ENCODE results near the gene DUSP18.
"Not testable (repeated sequence)": the region's sequence is repeated elsewhere in the genome, so short reads cannot be mapped to it uniquely, and the experiment has no call there.

DUSP18 gene

DNA sequence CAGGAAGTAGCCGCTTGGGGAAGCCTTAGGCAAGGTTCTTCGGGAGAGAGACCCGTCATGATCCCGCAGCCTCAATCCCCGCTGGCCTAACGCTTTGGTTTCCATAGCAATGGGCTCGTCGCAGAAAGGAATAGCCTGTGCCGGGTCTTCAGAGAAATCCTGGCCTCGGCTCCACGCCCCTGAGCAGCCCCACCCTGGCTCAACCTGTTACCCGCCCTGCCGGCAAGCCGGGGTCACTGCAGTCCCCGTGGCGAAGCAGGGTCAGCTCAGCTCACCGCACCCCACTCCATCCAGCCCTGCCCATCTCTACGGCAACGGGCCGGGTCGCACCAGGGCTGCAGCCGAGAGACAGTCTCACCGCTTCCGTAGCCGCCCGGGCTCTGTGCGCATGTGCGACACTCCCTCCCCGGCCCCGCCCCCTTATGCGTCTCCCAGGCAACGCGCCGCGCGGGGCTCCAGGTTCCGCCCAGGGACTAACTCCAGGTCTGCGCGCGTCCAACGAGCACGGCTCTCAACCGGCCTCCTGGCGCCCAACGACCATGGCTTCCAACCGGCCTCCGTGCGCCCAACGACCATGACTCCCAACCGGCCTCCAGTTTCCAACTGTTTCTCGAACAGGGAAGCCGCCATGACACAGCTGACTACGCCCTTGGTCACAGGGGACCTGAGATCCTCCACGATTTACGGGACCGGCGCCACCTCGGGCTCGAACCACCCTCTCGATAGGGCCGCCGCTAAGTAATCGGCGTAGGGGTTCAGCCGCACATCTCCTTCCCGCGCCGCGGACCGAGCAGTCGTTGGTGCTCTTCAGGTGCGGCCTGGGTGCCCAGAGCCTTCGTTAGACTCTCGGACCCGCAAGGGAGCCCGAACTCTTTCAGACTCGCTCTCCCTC, at the start of gene DUSP18:
Gene DUSP18, minus strand, starts transcription at position 382 of the 892 bp plus-strand sequence. CDS start 3,872 bp downstream, outside the sequence.
- DNase-seq, result peak; percentile 74

DNA sequence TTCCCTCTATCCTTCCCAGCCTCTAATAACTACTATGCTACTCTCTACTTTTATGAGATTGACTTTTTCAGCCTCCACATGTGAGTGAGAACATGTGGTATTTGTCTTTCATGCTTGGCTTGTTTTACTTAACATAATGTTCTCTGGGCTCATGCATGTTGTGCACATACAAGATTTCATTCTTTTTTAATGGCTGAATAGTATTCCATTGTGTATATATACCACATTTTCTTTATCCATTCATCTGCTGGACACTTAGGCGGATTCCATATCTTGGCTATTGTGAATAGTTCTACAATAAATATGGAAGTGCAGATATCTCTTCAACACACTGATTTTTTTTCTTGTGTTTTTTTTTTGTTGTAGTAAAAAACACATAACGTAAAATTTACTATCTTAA, 46.4 kb upstream of the DUSP18 start:
- DNase-seq, result no peak

DNA sequence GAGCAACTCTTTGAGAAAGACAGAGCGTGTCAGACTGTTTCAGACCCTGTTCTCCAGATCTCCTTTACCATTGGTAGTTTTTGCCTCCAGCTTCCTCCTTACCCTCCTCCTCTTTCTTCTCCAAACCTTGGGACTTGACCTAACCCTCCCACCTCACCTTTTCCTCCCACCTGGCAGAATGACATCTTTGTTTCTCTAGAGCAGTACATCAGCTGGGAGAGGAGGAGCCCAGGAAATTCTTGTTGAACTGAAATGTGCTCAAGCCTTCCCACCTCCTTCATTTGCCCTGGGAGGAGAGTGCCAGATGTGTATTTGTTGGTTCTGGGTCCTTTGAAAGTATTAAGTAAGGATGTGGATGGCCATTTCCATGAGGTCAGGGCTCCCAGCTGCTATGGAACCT, 44.4 kb upstream of the DUSP18 start:
- no peak for DNase-seq

DNA sequence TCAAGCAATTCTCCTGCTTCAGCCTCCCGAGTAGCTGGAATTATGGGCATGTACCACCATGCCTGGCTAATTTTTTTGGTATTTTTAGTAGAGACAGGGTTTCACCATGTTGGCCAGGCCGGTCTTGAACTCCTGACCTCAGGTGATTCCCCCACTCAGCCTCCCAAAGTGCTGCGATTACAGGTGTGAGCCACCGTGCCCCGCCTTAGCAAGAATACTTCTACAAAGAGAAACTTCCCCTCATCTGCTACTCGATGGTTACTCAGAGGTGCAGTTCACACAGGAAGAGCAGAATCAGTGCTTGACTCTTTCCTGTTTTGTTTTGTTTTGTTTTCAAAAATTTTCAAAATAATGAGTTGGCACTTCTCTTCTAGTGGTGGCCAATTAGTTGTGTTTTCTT, 42.3 kb upstream of the DUSP18 start:
- DNase-seq, result not testable (repeated sequence)

DNA sequence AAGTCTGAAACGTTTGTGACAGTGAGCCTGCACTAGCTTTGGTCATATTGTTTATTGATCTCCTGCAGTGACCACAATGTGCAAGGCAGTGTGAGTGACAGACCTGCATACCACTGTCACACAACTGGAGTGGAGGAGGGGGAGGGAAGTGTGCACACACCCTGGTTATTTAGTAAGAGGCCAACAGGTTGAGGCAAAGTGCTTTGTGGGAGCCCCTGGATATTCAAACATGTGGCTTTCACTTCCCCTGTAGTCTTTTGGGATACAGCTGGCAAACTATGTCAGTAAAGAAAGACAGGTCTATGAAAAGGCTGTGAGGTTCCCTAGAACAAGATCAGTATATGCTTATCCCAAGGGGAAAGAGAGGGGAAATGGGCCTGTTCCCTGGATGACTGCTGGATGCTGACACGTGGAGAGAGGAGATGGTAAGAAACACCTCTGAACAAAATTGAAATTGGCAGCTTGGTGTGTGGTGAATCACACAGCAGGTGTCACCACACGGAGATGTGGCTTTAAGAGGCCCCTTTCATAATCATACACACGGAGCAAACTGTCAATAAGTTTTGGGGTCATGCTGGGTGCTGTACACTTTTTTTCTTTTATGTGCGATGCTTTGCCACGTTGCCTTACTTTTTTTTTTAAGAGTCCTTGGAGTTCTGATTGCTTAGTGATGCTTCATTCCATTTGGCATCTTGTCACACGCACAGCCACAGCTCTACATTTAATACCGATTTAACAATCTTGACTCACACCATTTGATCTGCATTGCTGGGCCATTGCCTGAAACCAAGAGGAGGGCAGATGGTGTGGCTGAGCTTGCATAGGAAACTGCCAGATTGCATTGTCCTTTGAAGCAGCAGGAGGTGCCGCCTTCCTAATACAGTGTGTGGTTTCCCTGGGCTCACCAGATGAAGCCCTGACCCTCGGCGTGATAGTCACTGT, 38.3 kb upstream of the DUSP18 start:
- no peak for DNase-seq

DNA sequence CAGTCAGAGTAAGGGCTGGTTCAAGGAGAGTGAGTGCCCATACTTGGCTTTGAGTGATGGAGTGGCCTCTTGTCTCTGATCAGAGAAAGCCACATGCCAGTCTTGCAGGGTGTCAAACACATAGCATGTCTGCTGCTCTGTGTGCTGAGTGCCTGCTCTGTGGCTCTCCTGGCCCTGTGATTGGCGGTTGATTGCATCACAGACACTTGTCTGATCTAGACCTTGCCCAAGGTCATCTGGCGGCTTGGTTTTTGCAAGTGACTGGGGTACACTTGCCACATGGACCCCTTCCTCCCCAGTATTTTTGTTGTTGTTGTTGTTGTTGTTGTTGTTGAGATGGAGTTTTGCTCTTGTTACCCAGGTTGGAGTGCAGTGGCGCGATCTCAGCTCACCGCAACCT, 37.3 kb upstream of the DUSP18 start:
- DNase-seq, result no peak

DNA sequence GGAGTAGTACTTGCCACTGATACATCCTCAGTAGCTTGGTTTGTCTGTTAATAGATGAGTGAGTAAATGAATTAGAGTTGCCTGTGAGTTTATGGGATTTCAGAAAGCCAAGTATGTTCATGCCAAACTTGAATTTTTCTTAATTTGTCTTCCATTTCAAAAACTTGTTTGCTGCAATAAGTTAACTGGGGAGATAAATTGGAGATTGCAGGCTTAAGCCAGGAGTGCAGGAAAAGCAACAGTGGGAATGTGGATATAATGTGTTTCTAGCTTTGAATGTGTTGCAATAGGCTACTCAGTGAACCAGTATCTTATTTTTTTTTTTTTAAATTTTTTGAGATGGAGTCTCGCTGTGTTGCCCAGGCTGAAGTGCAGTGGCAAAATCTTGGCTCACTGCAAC, 35.2 kb upstream of the DUSP18 start:
- no peak for DNase-seq

DNA sequence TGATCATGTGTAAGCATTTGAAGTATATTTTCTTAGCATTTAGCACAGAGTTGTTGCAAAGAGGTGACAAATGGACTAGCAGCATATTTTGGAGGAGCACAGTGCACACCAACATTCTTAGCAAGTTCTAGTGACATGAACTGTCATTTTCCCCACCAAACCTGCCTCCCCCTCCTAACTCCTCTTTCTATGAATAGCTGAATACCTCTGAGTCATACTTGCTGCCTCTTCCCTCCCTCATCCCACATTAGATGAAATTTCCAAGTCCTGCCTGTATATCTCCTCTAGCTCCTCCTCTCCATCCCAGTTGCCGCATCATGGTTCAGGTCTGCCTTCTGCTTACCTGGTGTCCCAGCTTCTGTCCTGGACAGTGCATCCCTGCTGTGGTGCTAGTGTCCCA, 34.2 kb upstream of the DUSP18 start:
- DNase-seq, result no peak

DNA sequence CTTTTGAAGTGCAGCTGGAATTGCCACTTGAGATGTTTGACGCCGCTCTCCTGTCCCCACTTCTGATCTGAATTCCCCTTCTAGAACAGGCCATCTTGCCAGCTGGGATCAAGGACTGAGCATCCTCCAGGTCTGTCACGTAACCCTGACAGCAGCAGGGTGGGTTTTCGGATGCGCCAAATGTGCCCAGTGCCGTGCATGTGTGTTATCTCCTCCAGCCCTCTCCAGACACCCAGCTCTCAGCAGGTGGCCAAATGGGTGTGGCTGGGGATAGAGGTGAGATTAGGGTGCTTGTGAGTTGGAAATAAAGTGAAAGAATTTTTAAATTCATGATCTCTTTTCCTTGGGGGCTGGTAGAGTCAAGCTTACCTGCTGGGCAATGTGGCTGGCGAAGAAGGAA, 30.3 kb upstream of the DUSP18 start:
- no peak for DNase-seq

DNA sequence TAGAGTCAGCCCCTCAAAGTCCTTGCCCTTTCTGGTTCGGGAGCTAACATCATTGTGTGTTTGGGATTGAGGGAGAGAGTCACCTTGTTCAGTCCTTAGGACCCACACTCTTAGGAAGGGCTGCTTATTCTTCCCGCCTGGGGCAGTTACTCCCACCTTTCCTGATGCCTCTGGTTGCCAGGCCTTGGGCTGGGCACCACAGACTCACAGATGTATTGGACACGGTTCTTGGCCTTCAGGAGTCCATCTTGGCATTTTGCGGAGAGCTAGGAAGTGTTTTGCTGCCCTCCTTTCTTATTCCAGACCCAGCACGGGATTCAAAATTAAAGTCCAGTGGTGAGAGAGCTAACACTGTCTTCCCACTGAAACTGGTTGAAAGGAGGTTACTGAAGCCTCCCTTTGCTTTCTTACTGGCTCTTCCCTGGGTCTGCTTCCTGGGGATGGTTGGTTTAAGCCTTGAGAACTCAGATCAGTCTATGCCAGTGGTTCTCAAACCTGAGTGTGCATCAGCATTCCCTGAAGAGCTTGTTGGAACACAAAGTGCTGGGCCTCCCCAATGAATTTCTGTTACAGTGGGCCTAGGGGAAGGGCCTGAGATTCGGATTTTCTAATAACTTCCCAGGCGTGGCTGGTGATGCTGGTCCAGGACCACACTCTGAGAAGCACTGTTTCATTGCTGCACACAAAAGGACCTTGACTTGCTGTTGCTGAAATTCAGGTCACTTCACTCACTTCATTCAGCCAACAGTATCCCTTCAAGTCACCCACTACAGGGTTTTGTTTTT, 28.4 kb upstream of the DUSP18 start:
- DNase-seq, result no peak

DNA sequence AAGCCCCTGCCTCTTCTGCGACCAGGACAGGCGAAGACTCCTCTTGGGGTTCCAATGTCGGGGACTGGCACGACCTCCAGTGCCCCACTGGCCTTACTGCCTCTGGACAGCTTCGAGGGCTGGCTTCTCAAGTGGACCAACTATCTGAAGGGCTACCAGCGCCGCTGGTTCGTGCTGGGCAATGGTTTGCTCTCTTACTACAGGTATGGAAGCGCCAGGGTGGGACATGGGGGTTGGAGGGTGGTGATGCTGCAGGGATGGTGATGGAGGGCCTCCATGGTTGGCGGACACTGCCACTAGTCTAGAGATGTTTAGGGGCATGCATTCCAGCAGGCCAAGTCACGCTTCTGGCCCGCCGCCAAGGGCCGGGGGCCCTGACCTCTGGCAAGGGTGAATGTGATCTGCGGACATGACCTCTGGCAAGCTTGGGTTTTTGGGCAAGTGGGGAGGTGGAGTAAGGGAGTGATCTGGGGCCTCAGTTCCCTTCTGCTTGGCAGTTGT, 27.7 kb upstream of the DUSP18 start:
- DNase-seq, result no peak

DNA sequence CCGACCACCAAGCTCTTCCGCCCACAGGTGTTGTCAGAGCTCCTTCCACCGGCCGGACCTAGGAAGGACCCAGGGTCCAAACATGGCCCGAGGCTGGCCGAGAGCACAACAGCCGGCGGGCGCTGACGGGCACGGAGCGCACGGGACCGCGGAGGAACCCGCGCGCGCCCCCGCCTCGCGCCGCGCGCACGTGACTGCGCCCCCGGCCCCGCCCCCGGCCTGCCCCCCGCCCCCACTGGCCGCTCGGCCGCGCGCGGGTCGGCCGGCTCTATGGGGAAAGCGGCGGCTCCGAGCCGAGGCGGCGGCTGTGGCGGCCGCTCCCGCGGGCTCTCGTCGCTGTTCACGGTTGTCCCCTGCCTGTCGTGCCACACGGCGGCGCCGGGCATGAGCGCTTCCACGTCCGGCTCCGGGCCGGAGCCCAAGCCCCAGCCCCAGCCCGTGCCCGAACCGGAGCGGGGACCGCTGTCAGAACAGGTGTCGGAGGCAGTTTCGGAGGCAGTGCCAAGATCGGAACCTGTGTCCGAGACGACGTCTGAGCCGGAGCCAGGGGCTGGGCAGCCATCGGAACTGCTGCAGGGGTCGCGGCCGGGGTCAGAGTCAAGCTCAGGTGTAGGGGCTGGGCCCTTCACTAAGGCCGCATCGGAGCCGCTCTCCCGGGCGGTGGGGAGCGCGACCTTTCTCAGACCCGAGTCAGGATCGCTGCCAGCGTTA, 27.1 kb upstream of the DUSP18 start, which contains the start of gene OSBP2:
Gene OSBP2, plus strand, starts transcription at position 235 of the 711 bp plus-strand sequence. Its CDS starts 36 bp downstream, at position 271.
- no peak for DNase-seq

DNA sequence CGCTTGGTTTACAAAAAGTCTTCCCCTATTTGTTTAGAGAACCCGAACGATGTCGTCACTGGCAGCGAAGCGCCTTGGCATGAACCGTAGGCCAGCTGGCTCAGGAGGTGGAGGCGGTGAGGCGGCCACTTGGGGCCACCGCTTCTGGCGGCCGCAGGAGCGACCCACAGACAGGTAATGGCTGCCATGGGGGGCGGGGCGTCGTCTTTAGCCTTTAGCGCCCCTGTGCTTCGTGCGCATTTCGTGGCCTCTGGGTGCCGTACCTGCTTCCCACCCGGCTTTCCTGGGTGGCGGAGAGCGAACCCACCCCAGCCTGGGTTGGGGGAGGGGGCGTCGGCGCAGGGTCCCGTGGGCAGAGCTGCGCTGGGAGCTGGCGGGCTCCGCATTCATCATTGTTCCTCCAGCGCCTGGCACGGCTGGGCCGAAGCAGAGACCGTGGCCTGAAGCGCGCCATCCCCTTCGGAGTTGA, 26.5 kb upstream of the DUSP18 start:
- no peak for DNase-seq

DNA sequence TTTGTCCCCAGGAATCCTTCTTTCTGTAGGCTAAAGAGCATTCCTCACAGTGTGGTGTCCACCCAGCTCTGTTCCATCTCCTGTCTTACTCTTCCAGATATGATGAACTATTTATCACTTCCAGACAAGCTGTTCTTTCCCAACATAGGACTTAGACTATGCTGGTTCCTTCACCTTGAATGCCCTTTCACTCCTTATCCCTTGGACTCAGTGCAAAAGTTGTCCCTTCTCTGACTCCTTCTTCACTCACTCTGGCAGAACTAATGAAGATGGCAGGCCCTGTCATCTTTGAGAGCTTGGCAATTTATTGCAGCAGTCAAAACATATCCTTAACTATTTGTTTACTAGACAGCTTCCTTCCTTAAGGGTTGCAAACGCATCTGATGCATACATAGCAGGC, 23.5 kb upstream of the DUSP18 start:
- DNase-seq, result no peak

DNA sequence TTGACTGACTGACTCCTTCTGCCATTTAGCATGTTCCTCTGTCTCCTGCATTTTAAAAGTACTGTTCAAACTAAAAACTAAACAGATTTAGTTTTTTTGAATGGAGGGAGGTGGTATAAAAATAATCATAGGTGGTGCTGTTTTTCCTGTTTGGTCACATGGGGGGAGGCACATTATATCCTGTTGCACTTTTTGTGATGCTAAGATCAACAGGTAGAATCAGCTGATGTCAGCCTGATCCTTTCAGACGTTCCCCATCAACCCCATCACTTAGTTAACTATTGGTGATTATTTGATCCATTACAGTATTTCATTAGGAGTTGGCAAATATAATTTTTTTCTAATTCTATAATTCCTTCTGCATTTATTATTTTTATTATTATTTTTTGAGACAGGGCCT, 21.9 kb upstream of the DUSP18 start:
- DNase-seq, result no peak

DNA sequence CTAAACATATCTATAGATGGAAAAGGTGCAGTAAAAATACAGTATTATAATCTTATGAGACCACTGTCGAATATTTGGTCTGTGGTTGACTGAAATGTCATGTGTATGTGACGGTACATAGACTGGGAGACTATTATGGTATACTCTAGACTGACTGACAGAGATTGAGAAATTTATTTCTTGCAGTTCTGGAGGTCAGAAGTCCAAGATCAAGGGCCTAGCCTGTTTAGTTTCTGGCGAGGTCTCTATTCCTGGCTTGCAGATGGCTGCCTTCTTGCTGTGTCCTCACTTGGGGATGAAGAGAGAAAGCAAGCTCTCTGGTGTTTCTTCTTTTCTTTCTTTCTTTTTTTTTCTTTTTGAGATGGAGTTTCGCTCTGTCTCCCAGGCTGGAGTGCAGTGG, 19.7 kb upstream of the DUSP18 start:
- no peak for DNase-seq

DNA sequence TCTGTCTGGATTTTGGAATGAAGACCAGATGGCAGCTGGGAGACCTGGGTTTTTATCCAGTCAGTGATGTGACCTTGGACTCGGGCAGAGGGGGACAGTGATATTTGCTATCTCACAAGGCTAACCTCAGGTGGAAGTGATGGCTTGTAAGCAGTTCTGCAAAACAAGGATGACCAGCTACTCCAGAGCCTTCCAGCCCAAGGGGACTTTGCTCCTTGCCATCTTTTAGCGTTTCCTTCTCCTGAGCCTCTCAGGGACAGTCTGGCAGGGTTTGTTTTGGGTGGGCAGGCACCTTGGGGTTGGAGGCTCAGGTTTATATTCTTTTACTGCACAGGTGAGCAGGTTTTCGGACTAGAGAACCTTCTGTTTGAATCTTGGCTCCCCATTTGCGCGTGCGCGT, 17.5 kb upstream of the DUSP18 start:
- no peak for DNase-seq

DNA sequence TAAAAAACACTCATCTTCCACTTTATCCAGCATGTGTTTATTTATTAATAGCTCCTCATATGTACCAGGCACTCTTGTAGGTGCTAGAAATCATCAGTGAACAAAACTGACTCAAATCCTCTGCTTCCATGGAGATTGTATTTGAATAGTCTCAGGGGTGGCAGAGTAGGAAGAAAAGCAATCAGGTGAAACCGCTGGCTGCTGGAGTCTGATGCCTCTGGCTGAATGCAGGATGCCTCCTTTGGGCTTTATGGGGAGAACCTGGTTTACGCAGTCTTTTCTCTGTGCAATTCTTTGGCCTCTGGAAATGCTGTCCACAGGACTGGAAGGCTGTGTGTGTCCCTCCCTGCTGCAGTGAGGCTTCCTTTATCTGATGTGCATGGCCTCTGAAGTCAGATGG, 14.2 kb upstream of the DUSP18 start:
- no peak for DNase-seq

DNA sequence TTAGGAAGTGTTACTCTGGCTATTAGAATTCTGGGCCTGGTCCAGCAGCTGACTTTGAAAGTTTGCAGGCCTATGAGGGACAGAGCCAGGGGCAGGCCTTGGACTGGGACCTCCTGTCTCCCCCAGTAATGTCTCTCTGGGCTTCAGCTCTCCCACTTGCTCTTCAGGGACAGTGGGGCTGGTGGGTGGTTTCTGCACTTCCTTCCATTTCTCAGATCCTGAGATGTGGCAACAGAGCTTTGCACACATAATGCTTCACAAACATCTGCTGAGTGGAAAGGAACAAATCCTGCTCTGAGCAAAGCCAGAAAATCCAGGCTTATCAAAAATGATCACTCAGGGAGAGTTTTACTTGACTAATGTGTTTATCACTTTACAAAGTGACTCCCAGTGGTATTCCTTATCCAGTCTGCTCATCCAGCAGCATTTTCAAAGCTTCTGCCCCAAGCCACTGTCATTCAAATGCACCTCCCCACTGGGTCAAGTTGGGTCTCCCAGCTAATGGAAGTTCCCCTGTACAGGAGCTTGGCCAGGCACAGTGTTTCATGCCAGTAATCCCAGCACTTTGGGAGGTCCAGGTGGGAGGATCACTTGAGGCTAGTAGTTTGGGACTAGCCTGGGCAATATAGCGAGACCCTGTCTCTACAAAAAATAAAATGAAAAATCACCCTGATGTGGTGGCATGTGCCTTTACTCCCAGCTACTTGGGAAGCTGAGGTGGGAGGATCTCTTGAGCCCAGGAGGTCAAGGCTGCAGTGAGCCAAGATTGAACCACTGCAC, 13.5 kb upstream of the DUSP18 start:
- DNase-seq, result no peak

DNA sequence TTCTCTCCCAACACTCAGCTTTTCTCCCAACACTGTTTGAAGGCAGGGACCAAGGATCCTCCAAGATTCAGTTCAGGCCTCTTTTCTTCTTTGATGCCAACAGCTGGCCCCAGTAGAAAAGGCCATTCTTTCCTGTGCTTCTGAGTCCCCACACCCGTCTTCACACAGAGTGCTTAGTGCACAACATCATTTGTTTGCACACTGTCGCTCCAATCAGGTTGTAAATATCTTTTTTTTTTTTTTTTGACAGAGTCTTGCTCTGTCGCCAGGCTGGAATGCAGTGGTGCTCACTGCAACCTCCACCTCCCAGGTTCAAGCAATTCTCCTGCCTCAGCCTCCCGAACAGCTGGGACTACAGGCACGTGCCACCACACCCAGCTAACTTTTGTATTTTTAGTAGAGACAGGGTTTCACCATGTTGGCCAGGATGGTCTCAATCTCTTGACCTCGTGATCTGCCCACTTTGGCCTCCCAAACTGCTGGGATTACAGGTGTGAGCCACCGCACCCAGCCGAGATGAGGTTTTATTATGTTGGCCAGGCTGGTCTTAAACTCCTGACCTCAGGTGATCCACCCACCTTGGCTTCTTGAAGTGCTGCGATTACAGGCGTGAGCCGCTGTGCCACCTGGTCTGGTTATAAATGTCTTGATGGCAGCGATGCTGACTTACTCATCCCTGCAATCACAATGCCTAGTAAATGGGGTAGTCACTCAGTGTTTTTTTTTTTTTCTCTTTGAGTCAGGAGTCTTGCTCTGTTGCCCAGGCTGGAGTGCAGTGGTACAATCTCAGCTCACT, 12.4 kb upstream of the DUSP18 start:
- not testable (repeated sequence) for DNase-seq
